Colonic mucosa (tissue), 4 donors: Measurements from ENCODE around the gene NRGN. TPM values are rescaled to one million over a fixed set of nuclear protein-coding genes. Genes with fewer than 3 reads are reported as not detected.

Experiments used
- DNase-seq: peaks from one replicate; pipeline ENCODE4 v3.0.0-alpha.2; 2020
- H3K27ac ChIP-seq: fragments of 200-600 bp; one replicate; pipeline ENCODE4 v1.8.0; 2021
- H3K27me3 ChIP-seq: fragments of 200-600 bp; one replicate; pipeline ENCODE4 v1.8.0; 2021
- H3K36me3 ChIP-seq: fragments of 200-600 bp; one replicate; pipeline ENCODE4 v1.8.0; 2021
- H3K4me1 ChIP-seq: fragments of 200-600 bp; one replicate; pipeline ENCODE4 v1.8.0; 2021; ENCODE audit warnings: mild to moderate bottlenecking
- H3K4me3 ChIP-seq: fragments of 200-600 bp; one replicate; pipeline ENCODE4 v1.8.0; 2021
- H3K9ac ChIP-seq, 2 donors: one replicate each; pipeline ENCODE4 v1.7.0; 2013; ENCODE audit warnings: control low read depth in 2 of 2, low read depth in 2 of 2, low read length in 2 of 2
- H3K9me3 ChIP-seq: fragments of 200-600 bp; one replicate; pipeline ENCODE4 v1.8.0; 2021
- CTCF ChIP-seq: fragments of 200-600 bp; IDR thresholded peaks from one replicate; pipeline ENCODE4 v1.8.0; 2022; ENCODE audit warnings: antibody characterized with exemption, mild to moderate bottlenecking
- intact Hi-C: fragments of 100-400 bp; cut with DNase I; formaldehyde crosslinking; loops from one replicate; pipeline ENCODE4 v1.14.1; 2022
- total RNA-seq, 2 donors: library from RNA; stranded (reverse); fragmentation: NEBNext Ultra II Directional in 1 of 2; extraction: Animal tissue kit (Norgen Biotek cat#: 25700) in 1 of 2; gene quantifications; one replicate each; pipeline ENCODE4 v1.2.1, GENCODE V29; 2021
- donor health status: healthy.
- donor health status: DM: no; HTN: no; CAD: no.
- donor health status: DM: no; HTN: no; CAD: no.

NRGN gene
- total RNA-seq, result 10 to 100 TPM in 1 of 2 donors, 1 to 10 TPM in 1; 3.1 to 11.1 TPM

- H3K9me3 ChIP-seq, result no peaks in the 10 kb centered on the region
- peaks cover 12% of the 10 kb centered on the region for H3K4me1 ChIP-seq
- intact Hi-C loops, result no loop called here
- peak within 1 kb of the TSS; percentile 45 for H3K4me3 ChIP-seq
- H3K27ac ChIP-seq, result no peak within 1 kb of the TSS
- DNase-seq, result peak; percentile 94
- peak within 1 kb of the TSS; percentile 24 to 46 for H3K9ac ChIP-seq
- H3K36me3 ChIP-seq, result no peaks in the 10 kb centered on the region
- no peaks in the 10 kb centered on the region for H3K27me3 ChIP-seq
- TF ChIP-seq CTCF, result no peak
Measured at GRCh38 chr11:124739479-124740276, at the start of gene NRGN. Gene NRGN (plus strand): TSS chr11:124739942. CDS start chr11:124740085, 143 bp downstream.

- intact Hi-C loops, result no loop called here
- Histone ChIP-seq H3K9me3 (no peaks in the 10 kb centered on the region), H3K9ac (no peak overlapping the region), H3K36me3 (no peaks in the 10 kb centered on the region), H3K27me3 (no peaks in the 10 kb centered on the region), H3K27ac (no peak overlapping the region), H3K4me1 (no peaks in the 10 kb centered on the region), H3K4me3 (no peak overlapping the region)
- no peak for TF ChIP-seq CTCF
- no peak for DNase-seq
Measured at GRCh38 chr11:124693142-124693541, 46.6 kb upstream of the NRGN start.

GRCh38 chr11:124699547-124699946 is 40.2 kb upstream of the NRGN start:
- intact Hi-C loops, result no loop called here
- Histone ChIP-seq H3K9ac (no peak overlapping the region), H3K27me3 (no peaks in the 10 kb centered on the region), H3K9me3 (no peaks in the 10 kb centered on the region), H3K27ac (no peak overlapping the region), H3K4me1 (no peaks in the 10 kb centered on the region), H3K4me3 (no peak overlapping the region), H3K36me3 (no peaks in the 10 kb centered on the region)
- DNase-seq, result no peak
- TF ChIP-seq CTCF, result no peak

- no peaks in the 10 kb centered on the region for H3K9me3 ChIP-seq
- no peak overlapping the region for H3K9ac ChIP-seq
- intact Hi-C loops, result no loop called here
- H3K4me1 ChIP-seq, result no peaks in the 10 kb centered on the region
- DNase-seq, result no peak
- no peaks in the 10 kb centered on the region for H3K27me3 ChIP-seq
- no peak overlapping the region for H3K4me3 ChIP-seq
- no peak for TF ChIP-seq CTCF
- H3K27ac ChIP-seq, result no peak overlapping the region
- no peaks in the 10 kb centered on the region for H3K36me3 ChIP-seq
Measured at GRCh38 chr11:124700028-124700427, 39.7 kb upstream of the NRGN start.

GRCh38 chr11:124707829-124708228 is 31.9 kb upstream of the NRGN start:
- Histone ChIP-seq H3K27me3 (no peaks in the 10 kb centered on the region), H3K4me1 (no peaks in the 10 kb centered on the region), H3K9ac (no peak overlapping the region), H3K9me3 (no peaks in the 10 kb centered on the region), H3K36me3 (no peaks in the 10 kb centered on the region), H3K27ac (no peak overlapping the region), H3K4me3 (no peak overlapping the region)
- no peak for DNase-seq
- intact Hi-C loops, result no loop called here
- no peak for TF ChIP-seq CTCF
